T-helper 17 cell (primary cell): ENCODE data around the gene KIF14. TPM values are rescaled to one million over a fixed set of nuclear protein-coding genes. Genes with fewer than 3 reads are reported as not detected.

Experiments used
- ATAC-seq: fragments of 150-1000 bp; cut with Tn5 transposase; 2 replicates; pipeline ENCODE4 v1.10.0; 2021; ENCODE audit warnings: mild to moderate bottlenecking, moderate library complexity
- DNase-seq, 3 donors: peaks; one replicate each; pipeline versions ENCODE4 v3.0.0 to v3.0.0-alpha.2; 2020 to 2021
- H3K9me3 ChIP-seq: one replicate; pipeline ENCODE4 v1.7.0; 2013; ENCODE audit warnings: low read length, mild to moderate bottlenecking; ENCODE audit not compliant: control insufficient read depth, poor library complexity, severe bottlenecking
- H3K27ac Mint-ChIP-seq: one replicate; pipeline ENCODE4 v1.8.0; 2022; ENCODE audit warnings: mild to moderate bottlenecking, moderate library complexity, mixed read lengths
- H3K27me3 Mint-ChIP-seq: one replicate; pipeline ENCODE4 v1.8.0; 2022; ENCODE audit warnings: mixed read lengths
- H3K36me3 Mint-ChIP-seq: one replicate; pipeline ENCODE4 v1.8.0; 2022; ENCODE audit warnings: low read depth, mixed read lengths
- H3K4me1 Mint-ChIP-seq: one replicate; pipeline ENCODE4 v1.8.0; 2022; ENCODE audit warnings: mild to moderate bottlenecking, mixed read lengths
- H3K4me3 Mint-ChIP-seq: one replicate; pipeline ENCODE4 v1.8.0; 2022; ENCODE audit warnings: mild to moderate bottlenecking, moderate library complexity, mixed read lengths
- total RNA-seq, 4 donors: library from RNA in 2 of 4; stranded (reverse) in 2 of 4; gene quantifications; one replicate each; pipeline ENCODE4 v1.2.3 and lab custom pipeline; 2022 to 2026

Gene KIF14, protein sequence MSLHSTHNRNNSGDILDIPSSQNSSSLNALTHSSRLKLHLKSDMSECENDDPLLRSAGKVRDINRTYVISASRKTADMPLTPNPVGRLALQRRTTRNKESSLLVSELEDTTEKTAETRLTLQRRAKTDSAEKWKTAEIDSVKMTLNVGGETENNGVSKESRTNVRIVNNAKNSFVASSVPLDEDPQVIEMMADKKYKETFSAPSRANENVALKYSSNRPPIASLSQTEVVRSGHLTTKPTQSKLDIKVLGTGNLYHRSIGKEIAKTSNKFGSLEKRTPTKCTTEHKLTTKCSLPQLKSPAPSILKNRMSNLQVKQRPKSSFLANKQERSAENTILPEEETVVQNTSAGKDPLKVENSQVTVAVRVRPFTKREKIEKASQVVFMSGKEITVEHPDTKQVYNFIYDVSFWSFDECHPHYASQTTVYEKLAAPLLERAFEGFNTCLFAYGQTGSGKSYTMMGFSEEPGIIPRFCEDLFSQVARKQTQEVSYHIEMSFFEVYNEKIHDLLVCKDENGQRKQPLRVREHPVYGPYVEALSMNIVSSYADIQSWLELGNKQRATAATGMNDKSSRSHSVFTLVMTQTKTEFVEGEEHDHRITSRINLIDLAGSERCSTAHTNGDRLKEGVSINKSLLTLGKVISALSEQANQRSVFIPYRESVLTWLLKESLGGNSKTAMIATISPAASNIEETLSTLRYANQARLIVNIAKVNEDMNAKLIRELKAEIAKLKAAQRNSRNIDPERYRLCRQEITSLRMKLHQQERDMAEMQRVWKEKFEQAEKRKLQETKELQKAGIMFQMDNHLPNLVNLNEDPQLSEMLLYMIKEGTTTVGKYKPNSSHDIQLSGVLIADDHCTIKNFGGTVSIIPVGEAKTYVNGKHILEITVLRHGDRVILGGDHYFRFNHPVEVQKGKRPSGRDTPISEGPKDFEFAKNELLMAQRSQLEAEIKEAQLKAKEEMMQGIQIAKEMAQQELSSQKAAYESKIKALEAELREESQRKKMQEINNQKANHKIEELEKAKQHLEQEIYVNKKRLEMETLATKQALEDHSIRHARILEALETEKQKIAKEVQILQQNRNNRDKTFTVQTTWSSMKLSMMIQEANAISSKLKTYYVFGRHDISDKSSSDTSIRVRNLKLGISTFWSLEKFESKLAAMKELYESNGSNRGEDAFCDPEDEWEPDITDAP (N-terminal part only)
- total RNA-seq (under 1 TPM; 0.08 to 0.12 TPM), total RNA-seq (lab: John Stamatoyannopoulos, UW) (1.1 to 1.4 reads per million in 2 donors)

DNA sequence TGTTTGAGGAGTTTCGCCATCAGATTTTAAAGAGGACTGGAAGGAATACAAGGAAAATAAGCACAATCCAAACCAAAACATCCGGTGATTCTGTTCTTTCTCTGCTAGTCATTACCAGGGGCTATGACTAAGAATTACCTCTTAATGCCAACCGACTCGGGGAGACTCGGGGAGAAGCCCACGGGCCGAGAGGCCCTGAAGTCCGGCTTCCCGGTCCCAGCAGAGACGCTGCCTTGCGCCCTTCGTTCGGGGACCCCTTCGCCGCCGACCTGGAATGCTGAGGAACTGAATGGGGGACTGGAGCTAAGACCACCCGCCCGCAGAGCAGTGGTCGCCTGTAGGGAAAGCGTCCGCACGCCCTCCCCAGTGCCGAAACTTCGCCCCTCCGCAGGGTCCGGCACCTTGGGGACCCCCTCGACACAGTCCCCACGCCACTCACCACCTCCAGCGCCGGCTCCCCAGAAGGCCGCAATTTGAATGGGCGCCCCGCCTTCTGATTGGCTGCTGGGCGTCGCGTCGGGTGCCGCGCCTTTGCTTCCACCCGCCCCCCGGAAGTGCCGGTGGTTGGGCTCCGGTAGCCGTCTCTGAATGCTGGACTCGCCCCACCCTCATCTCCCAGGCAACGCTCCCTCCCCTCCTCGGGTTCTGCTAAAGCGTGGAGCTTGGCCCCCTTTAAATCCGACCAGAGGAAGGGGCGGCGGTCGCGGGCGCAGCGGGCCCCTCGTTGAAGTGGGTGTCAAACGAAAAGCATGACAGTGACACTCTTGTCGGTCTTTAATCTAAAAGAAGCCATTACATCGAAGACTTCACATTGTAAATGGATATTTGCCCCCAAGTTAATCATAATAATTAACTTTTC lies at the start of gene KIF14:
Gene KIF14, minus strand, starts transcription at position 479 of the 859 bp plus-strand sequence. CDS start 2,028 bp downstream, outside the sequence.
- Mint-ChIP-seq H3K27me3 (no peaks in the 10 kb centered on the region), H3K27ac (peak within 1 kb of the TSS; percentile 87), H3K36me3 (no peaks in the 10 kb centered on the region), H3K4me1 (peaks cover 11% of the 10 kb centered on the region), H3K4me3 (peak within 1 kb of the TSS; percentile 95)
- no peaks in the 10 kb centered on the region for H3K9me3 ChIP-seq
- ATAC-seq: peak; percentile 98
- DNase-seq: peak; percentile 80 to 92 (median 91)

DNA sequence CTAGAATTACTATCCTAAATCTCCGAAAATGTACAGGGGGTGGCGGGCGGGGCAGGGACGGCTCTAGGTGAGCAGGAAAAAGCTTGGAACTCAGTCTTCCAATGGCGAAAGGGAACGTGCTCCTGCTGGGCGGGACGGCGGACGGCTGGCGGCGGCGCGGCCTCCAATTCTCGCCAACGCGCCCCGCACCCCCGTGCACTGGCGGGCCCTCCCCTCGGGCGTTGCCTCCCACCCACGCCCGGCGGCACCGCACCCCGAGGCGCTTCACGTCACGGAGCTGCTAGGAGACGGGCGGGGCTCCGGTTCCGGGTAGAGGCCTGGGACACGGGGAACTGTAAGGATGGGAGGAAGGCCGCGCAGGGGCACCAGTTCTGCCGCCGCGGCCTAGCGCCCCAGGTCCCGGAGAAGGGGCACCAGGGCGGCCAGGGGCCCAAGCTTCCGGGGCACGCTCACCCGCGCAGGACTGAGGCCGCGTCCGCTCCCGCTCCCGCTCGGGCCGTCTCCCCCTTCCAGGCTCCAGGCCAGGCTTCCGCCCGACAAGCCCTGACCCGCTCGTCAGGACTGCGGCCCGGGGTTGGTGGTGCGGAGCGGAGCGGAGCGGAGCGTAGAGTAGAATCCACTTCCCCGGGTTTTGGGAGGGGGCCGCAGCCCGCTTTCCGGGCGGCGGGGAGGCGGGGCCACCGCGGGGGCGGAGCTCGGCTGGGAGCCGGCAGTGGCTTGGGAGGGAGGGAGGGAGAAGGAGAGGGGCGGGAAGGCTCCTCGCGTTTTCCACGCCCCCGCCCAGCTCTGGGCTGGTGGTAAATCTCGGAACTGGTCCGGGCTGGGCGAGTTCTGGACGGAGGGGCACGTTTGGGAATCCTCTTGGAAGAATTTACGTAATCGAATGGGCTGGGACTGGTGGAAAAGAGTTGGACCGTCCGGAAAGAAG lies 49.0 kb upstream of the KIF14 start, which contains the start of gene DDX59:
Gene DDX59, minus strand, starts transcription at position 594 of the 928 bp plus-strand sequence. CDS start 3,167 bp downstream, outside the sequence.
- H3K36me3 Mint-ChIP-seq: no peaks in the 10 kb centered on the region
- H3K4me1 Mint-ChIP-seq: peaks cover 26% of the 10 kb centered on the region
- H3K4me3 Mint-ChIP-seq: peak within 1 kb of the TSS; percentile 98
- H3K27me3 Mint-ChIP-seq: no peaks in the 10 kb centered on the region
- H3K27ac Mint-ChIP-seq: peak within 1 kb of the TSS; percentile 87
- peak; percentile 82 to 90 (median 88) for DNase-seq
- ATAC-seq: peak; percentile 89
- no peaks in the 10 kb centered on the region for H3K9me3 ChIP-seq

DNA sequence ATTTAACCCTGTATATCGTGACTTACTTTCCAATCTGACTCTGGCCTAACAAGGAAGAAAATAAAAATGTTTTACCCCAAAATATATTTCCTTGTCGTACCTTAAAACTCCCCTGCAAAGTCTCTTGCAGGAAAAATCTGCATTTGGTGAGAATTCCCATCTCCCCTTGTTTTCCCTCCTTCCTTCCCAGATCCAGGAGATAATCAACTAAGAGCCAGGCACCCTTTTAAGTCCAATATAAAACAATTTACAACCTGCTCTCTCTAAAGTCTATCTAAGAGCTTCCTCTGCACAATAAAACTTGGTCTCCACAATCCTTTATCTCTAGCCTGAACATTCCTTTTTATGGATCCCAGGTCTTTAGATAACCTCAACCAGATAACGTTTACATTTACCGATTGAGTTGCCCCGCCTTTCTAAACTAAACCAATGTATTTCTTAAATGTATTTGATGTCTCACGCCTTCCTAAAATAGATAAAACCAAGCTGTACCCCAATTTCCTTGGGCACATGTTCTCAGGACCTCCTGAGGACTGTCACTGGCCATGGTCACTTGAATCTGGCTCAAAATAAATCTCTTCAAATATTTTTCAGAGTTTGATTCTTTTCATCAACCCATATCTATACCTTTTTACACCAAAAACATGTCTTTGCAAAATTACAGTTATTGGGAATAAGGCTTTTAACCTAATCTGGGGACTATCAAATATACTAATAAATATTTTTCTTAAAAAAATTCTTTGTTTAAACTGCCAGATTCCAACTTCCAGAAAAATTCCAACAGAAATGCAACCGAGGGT lies 48.2 kb upstream of the KIF14 start:
- H3K27ac Mint-ChIP-seq: peak overlapping the region; percentile 87
- ATAC-seq: no peak
- peaks cover 33% of the 10 kb centered on the region for H3K4me1 Mint-ChIP-seq
- no peak for DNase-seq
- H3K4me3 Mint-ChIP-seq: peak overlapping the region; percentile 98
- no peaks in the 10 kb centered on the region for H3K9me3 ChIP-seq
- H3K27me3 Mint-ChIP-seq: no peaks in the 10 kb centered on the region
- H3K36me3 Mint-ChIP-seq: peaks cover 6% of the 10 kb centered on the region

DNA sequence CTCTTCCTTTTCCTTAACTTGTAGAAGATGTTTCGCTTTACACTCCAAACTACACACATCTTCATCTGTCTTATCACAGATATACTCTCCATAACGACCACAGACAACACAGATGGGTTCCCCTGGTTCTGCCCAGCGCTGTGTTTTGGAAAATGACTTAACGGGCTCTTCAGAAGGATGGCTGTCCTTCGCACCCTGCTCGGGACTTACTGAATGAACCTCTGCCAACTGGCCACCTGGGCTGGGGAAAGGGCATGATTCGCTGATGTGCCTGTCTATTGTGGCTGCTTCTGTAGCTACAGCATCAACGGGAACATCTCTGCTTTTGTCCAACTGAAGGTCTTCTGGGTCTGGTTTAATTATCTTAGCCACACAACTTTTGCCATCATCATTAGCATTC lies 45.8 kb upstream of the KIF14 start:
- H3K4me1 Mint-ChIP-seq: peaks cover 42% of the 10 kb centered on the region
- no peaks in the 10 kb centered on the region for H3K9me3 ChIP-seq
- no peak for DNase-seq
- H3K27ac Mint-ChIP-seq: peak overlapping the region; percentile 43
- no peak for ATAC-seq
- H3K4me3 Mint-ChIP-seq: no peak overlapping the region
- peaks cover 9% of the 10 kb centered on the region for H3K36me3 Mint-ChIP-seq
- H3K27me3 Mint-ChIP-seq: no peaks in the 10 kb centered on the region

DNA sequence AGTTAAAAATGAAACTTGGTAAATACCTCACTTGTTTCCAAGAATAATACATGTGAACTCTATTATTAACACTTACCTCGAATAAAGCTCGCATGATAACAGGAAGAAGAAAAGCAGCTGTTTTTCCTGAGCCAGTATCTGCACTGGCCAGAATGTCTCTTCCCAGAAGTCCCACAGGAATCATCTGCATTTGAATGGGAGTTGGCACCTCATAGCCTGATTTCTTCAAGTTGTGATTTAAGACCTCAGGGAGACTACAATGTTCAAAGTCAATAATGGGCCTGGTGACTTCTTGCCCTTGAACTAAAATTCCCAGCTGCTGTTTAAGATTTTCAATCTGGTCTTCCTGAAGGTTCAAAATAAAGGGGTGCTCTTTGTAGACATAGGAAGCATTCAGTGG lies 45.3 kb upstream of the KIF14 start:
- H3K4me1 Mint-ChIP-seq: peaks cover 44% of the 10 kb centered on the region

DNA sequence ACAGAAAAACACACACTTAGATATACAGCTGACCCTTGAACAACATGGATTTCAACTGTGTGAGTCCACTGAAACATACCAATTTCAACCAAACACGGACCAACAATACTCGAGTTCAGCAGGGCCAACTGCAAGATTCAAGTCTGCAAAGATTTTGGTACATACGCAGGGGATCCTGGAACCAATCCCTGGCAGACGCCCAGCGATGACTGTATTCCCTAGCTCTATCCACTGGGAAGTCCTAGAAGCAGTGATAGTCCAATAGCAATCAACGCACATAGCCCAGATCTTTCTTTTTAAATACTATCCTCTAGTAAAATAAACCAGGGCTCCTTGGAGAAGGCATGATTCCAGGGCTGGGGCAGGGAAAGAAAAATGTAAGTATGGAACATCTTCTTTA lies 40.2 kb upstream of the KIF14 start:
- H3K27ac Mint-ChIP-seq: peak overlapping the region; percentile 82
- H3K9me3 ChIP-seq: no peaks in the 10 kb centered on the region
- H3K4me1 Mint-ChIP-seq: peaks cover 33% of the 10 kb centered on the region
- H3K4me3 Mint-ChIP-seq: no peak overlapping the region
- H3K27me3 Mint-ChIP-seq: no peaks in the 10 kb centered on the region
- no peak for ATAC-seq
- peaks cover 20% of the 10 kb centered on the region for H3K36me3 Mint-ChIP-seq
- DNase-seq: no peak

More for the DNA sequence above, 45.3 kb upstream of the KIF14 start:
- no peak for DNase-seq
- Mint-ChIP-seq H3K4me3 (no peak overlapping the region), H3K36me3 (peaks cover 10% of the 10 kb centered on the region), H3K27me3 (no peaks in the 10 kb centered on the region), H3K27ac (peak overlapping the region; percentile 43)
- no peak for ATAC-seq
- H3K9me3 ChIP-seq: no peaks in the 10 kb centered on the region

DNA sequence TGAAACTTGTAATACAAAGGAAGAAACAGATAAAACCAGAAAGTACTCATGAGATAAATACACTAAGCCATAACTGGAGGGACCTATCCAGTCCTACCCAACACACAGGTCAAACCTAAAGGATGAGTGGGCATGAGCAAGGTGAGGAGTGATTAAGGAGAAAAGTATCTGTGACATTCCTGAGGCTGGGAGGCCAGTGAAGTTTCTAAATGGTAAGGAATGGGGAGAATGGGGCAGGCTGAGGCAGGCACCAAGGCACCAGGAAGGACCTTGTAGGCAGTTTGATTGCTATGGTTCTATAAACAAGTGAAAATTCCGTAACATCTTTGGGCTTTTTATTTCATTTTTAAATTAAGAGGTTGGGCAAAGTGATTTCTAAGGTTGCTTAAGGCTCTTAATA lies 38.7 kb upstream of the KIF14 start:
- H3K4me1 Mint-ChIP-seq: peaks cover 35% of the 10 kb centered on the region
- no peaks in the 10 kb centered on the region for H3K27me3 Mint-ChIP-seq
- H3K4me3 Mint-ChIP-seq: no peak overlapping the region
- DNase-seq: no peak
- H3K27ac Mint-ChIP-seq: no peak overlapping the region
- peaks cover 24% of the 10 kb centered on the region for H3K36me3 Mint-ChIP-seq
- no peak for ATAC-seq
- H3K9me3 ChIP-seq: no peaks in the 10 kb centered on the region

DNA sequence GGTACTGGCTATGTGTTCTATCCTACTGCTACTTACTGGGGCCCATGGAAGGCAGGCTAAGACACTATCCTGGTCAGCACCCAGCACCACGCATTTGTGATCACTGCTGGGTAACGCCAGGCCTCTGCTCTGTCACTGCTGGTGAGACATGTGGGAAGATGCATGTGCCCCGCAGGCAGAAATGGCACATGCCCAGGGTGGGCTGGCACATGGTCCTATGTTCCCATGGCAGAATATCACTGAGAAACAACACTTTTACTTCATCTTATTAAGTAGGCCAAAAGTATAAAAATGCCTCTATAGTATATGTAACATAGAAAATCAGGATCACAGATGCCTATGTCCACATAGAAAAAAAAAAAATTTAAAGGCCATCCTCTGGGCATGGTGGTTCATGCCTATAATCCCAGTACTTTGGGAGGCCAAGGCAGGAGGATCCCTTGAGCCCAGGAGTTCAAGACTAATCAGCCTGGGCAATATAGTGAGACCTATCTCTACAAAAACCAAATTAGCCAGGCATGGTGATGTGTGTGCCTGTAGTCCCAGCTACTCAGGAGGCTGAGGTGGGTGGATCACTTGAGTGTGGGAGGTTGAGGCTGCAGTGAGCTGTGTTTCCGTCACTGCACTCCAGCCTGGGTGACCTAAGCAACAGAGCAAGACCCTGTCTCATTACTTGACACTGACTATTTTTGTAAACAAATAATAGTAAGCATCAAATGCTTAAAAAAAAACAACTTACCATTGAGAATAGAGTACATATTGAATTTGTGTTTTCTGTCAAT lies 37.7 kb upstream of the KIF14 start:
- ATAC-seq (no peak), DNase-seq (no peak)
- H3K4me1 Mint-ChIP-seq: peaks cover 37% of the 10 kb centered on the region
- H3K27ac Mint-ChIP-seq: no peak overlapping the region
- peaks cover 24% of the 10 kb centered on the region for H3K36me3 Mint-ChIP-seq
- no peak overlapping the region for H3K4me3 Mint-ChIP-seq
- H3K9me3 ChIP-seq: no peaks in the 10 kb centered on the region
- H3K27me3 Mint-ChIP-seq: no peaks in the 10 kb centered on the region

DNA sequence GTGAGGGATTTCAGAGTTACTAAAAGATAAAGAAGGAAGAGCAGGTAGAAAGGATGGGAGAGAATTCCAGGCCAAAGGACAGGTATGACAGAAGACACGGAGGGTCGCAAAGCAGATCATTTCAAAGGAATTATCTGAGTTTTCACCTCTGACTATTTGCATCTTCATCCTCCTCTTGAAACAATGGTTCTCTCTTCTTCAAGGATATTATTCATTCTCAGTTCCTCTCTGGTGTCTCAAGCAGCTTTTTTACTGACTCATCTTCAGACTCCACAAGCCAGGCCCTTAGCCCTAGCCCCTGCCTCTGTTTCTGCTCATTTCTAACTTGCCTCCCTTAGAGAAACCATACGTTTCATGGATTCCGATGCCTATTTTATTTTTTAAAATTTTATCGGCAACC lies 34.1 kb upstream of the KIF14 start:
- Mint-ChIP-seq H3K36me3 (peaks cover 26% of the 10 kb centered on the region), H3K27me3 (no peaks in the 10 kb centered on the region), H3K4me1 (peaks cover 23% of the 10 kb centered on the region), H3K27ac (peak overlapping the region; percentile 59), H3K4me3 (no peak overlapping the region)
- H3K9me3 ChIP-seq: no peaks in the 10 kb centered on the region
- DNase-seq: no peak
- no peak for ATAC-seq

DNA sequence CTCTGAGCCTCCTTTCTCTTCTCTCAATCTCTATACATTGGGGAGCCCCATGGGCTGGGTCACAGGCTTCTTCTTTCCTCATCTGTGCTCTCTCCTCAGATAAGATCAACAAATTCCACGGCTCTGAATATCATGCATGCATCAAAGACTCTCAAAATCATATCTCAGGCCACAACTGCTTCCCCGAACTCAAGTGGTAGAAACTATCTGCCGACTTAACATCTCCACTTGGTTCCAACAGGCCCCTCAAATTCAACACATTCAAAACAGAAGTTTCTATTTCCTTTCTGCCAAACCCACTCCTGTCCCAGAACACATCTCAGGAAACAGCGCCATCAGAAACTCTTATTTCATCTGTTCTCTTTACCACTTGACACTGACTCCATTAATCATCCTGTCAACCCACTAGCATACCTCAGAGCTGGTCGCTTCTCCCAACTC lies 32.5 kb upstream of the KIF14 start:
- DNase-seq: no peak
- Mint-ChIP-seq H3K27ac (peak overlapping the region; percentile 87), H3K4me1 (peaks cover 23% of the 10 kb centered on the region), H3K27me3 (no peaks in the 10 kb centered on the region), H3K36me3 (peaks cover 26% of the 10 kb centered on the region), H3K4me3 (no peak overlapping the region)
- H3K9me3 ChIP-seq: no peaks in the 10 kb centered on the region
- ATAC-seq: no peak
